ENCODE results near the gene FLNB. TPM values are rescaled to one million over a fixed set of nuclear protein-coding genes. Genes with fewer than 3 reads are reported as not detected.

Gene FLNB
- total RNA-seq, 1 experiment from 2014 or later: 41.2 TPM

DNA sequence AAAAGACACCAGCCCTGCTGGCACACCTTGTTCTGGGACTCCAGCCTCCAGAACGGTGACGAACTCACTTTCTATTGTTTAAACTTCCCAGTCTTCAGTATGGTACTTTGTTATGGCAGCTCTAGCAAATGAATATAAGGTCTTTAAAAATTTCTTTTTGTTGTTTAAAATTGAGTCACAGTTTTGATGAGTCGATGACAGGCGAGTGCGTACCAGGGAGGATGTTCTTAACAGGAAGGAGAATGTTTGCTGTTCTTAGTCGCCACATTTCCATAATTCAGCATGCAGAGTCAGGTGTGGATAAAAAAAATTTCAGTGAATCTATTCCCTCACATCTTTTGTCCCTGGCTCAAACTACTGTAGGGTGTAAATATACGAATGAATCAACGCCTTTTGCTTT lies 190.1 kb downstream of the FLNB start:
- ChIA-PET CTCF (no interaction called here), POLR2A (ENCODE audit: low non-redundant PET) (no interaction called here)
- Histone ChIP-seq H3K4me3 (ENCODE audit: low read depth, low read length, poor library complexity, severe bottlenecking) (no peak overlapping the region), H3K36me3 (ENCODE audit: insufficient read depth, low read length, poor library complexity, severe bottlenecking) (no peaks in the 10 kb centered on the region), H3K9me3 (ENCODE audit: low read depth, low read length, poor library complexity, severe bottlenecking) (no peaks in the 10 kb centered on the region), H3K27ac (ENCODE audit: low read depth, low read length, poor library complexity, severe bottlenecking) (no peak overlapping the region), H3K4me1 (ENCODE audit: insufficient read depth, low read length, poor library complexity, severe bottlenecking) (no peaks in the 10 kb centered on the region), H3K27me3 (replicated peaks; ENCODE audit: insufficient read depth, low read depth, low read length, poor library complexity) (no peaks in the 10 kb centered on the region)
- no TSS peak for BruUV-seq (replicated peaks)
- no peak for TF ChIP-seq EZH2 (IDR thresholded peaks at IDR 0.05; ENCODE audit: borderline replicate concordance, low read depth, low read length, poor library complexity, severe bottlenecking)
- TF ChIP-seq, protein P1, sequence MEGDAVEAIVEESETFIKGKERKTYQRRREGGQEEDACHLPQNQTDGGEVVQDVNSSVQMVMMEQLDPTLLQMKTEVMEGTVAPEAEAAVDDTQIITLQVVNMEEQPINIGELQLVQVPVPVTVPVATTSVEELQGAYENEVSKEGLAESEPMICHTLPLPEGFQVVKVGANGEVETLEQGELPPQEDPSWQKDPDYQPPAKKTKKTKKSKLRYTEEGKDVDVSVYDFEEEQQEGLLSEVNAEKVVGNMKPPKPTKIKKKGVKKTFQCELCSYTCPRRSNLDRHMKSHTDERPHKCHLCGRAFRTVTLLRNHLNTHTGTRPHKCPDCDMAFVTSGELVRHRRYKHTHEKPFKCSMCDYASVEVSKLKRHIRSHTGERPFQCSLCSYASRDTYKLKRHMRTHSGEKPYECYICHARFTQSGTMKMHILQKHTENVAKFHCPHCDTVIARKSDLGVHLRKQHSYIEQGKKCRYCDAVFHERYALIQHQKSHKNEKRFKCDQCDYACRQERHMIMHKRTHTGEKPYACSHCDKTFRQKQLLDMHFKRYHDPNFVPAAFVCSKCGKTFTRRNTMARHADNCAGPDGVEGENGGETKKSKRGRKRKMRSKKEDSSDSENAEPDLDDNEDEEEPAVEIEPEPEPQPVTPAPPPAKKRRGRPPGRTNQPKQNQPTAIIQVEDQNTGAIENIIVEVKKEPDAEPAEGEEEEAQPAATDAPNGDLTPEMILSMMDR (conservative IDR thresholded peaks at IDR 0.05; ENCODE audit: low read depth, low read length): no peak
- no peak for DNase-seq (ENCODE audit: low spot score)
- intact Hi-C loops (cut with micrococcal nuclease; ENCODE audit: unreplicated experiment): no loop called here

DNA sequence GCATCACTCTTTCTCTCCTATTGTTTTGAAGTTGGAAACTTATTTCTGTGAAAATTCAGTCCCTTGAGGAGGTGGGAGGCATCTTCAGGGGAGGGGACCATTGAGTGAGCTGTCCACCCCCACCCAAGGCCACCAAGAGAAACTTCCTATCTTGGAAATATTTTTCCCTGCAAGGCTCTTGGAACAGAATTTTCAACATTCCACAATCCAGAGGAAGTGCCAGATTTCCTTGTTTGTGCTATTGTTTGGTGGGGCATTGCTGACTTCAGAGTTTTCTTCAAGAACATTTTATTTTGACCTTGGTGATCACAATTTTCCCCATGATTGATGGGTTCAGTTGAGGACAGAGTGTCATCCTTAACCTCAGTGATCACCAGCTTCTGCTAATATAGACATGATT lies 190.6 kb downstream of the FLNB start:
- H3K27ac ChIP-seq (ENCODE audit: low read depth, low read length, poor library complexity, severe bottlenecking): no peak overlapping the region

DNA sequence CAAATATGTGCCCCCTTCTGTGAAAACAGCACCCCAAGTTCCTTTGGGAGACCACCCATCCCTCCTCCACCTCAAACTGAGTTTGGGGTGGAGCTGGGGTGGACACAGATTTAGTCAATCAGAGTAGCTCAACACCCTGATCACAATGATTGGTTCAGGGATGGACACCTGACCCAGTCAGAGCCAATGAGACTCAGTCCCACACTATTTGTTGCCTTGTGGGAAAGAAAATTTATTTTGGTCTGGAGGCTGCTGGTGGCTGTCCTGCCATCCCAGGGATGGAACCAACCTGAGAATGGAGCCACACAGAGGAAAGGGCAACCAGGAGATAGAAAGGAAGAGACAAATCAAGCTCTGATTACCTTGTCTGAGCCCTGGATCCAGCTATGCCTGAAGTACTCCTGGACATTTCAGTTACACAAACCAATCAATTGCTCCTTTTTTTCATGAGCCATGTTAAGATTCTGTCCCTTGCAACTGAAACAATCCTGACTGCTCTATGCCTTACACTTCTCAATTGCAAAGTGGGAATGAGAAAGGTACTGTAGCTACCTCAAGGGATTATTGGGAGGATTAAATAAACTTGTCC lies 192.0 kb downstream of the FLNB start:
- no peak for DNase-seq (ENCODE audit: low spot score)
- H3K9me3 ChIP-seq (ENCODE audit: low read depth, low read length, poor library complexity, severe bottlenecking): no peaks in the 10 kb centered on the region
- intact Hi-C loops (cut with micrococcal nuclease; ENCODE audit: unreplicated experiment): no loop called here
- POLR2A ChIA-PET (ENCODE audit: low non-redundant PET): no interaction called here
- no peak for TF ChIP-seq EZH2 (IDR thresholded peaks at IDR 0.05; ENCODE audit: borderline replicate concordance, low read depth, low read length, poor library complexity, severe bottlenecking)
- TF ChIP-seq, protein P1 (conservative IDR thresholded peaks at IDR 0.05; ENCODE audit: low read depth, low read length): no peak
- no peak overlapping the region for H3K27ac ChIP-seq (ENCODE audit: low read depth, low read length, poor library complexity, severe bottlenecking)
- H3K36me3 ChIP-seq (ENCODE audit: insufficient read depth, low read length, poor library complexity, severe bottlenecking): no peaks in the 10 kb centered on the region
- no peaks in the 10 kb centered on the region for H3K27me3 ChIP-seq (replicated peaks; ENCODE audit: insufficient read depth, low read depth, low read length, poor library complexity)
- H3K4me3 ChIP-seq (ENCODE audit: low read depth, low read length, poor library complexity, severe bottlenecking): no peak overlapping the region
- no peaks in the 10 kb centered on the region for H3K4me1 ChIP-seq (ENCODE audit: insufficient read depth, low read length, poor library complexity, severe bottlenecking)
- BruUV-seq (replicated peaks): no TSS peak
- CTCF ChIA-PET: no interaction called here

More for the DNA sequence above, 190.6 kb downstream of the FLNB start:
- BruUV-seq (replicated peaks): no TSS peak
- CTCF ChIA-PET: no interaction called here
- Histone ChIP-seq H3K4me3 (ENCODE audit: low read depth, low read length, poor library complexity, severe bottlenecking) (no peak overlapping the region), H3K27me3 (replicated peaks; ENCODE audit: insufficient read depth, low read depth, low read length, poor library complexity) (no peaks in the 10 kb centered on the region), H3K9me3 (ENCODE audit: low read depth, low read length, poor library complexity, severe bottlenecking) (no peaks in the 10 kb centered on the region), H3K4me1 (ENCODE audit: insufficient read depth, low read length, poor library complexity, severe bottlenecking) (no peaks in the 10 kb centered on the region), H3K36me3 (ENCODE audit: insufficient read depth, low read length, poor library complexity, severe bottlenecking) (no peaks in the 10 kb centered on the region)
- intact Hi-C loops (cut with micrococcal nuclease; ENCODE audit: unreplicated experiment): no loop called here
- no peak for DNase-seq (ENCODE audit: low spot score)
- POLR2A ChIA-PET (ENCODE audit: low non-redundant PET): no interaction called here
- no peak for TF ChIP-seq EZH2 (IDR thresholded peaks at IDR 0.05; ENCODE audit: borderline replicate concordance, low read depth, low read length, poor library complexity, severe bottlenecking)
- TF ChIP-seq, protein P1 (conservative IDR thresholded peaks at IDR 0.05; ENCODE audit: low read depth, low read length): no peak

All from A673 (cell line).